Measurements from ENCODE around the gene TSPAN10. TPM values are rescaled to one million over a fixed set of nuclear protein-coding genes. Genes with fewer than 3 reads are reported as not detected.

TSPAN10 gene
- total and polyA plus RNA-seq, 2 of the 8 experiments (the other 6 are each of a cell fraction or from before 2014, with no cell fraction given), result 0.99 to 1.1 TPM

DNA sequence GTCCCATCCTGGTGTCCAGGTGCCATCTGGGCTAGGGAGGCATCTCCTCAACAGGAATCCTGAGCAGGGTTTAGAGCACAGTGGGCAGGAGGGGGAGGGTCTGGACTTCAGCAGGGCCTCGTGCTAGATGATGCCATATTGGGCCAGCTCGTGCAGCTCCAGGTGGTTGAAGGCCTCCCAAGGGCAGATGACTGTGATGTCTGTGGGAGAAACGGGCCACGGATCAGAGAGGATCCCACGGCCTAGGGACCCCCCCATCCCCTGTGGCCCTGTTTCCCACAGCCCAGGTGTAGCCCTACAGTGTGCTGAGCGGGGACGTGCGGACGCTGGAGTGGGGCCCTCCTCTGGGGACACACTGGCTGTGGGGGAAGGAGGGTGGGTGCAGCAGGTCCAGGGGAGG lies 14.0 kb downstream of the TSPAN10 start:
- DNase-seq (ENCODE audit: low read depth in 1 of 2, low spot score in 2 of 2), result no peak
- 86% methylated on average over 6 of the region's 9 CpGs; no CpG with 5 or more reads in 1 of the 2 experiments for WGBS, 2 experiments (ENCODE audit: extremely low coverage in 1 of 2, insufficient coverage in 1 of 2, insufficient read length in 1 of 2, insufficient replicate concordance in 2 of 2, low coverage in 1 of 2, low lambda C conversion rate in 2 of 2, missing lambda C conversion rate in 1 of 2)
- Histone ChIP-seq H3K4me3 (ENCODE audit: extremely low read depth in 1 of 4, insufficient read depth in 2 of 4, low read depth in 3 of 4, low read length in 4 of 4) (no peak overlapping the region), H3K23ac (ENCODE audit: insufficient read length) (no peak overlapping the region), H4K8ac (ENCODE audit: extremely low read depth, insufficient read depth, low read length) (peak overlapping the region; percentile 77), H3K23me2 (ENCODE audit: low read depth, low read length) (peaks cover 10% of the 10 kb centered on the region), H3K4me1 (replicated peaks in 1 of 4; ENCODE audit: control insufficient read depth in 3 of 4, insufficient read depth in 4 of 4, low read length in 3 of 4) (peaks cover 0 to 24% (median 8%) of the 10 kb centered on the region in 4 experiments; a peak in 6 of 7 replicates), H3K9ac (replicated peaks in 1 of 4; ENCODE audit: extremely low read depth in 1 of 4, low read depth in 3 of 4, low read length in 3 of 4) (no peak overlapping the region), H3K18ac (ENCODE audit: extremely low read depth, low read length) (no peak overlapping the region), H2BK15ac (ENCODE audit: low read length) (no peak overlapping the region), H3K4ac (replicated peaks; ENCODE audit: insufficient read length, low read depth, low read length) (no peak overlapping the region), H3K27ac (ENCODE audit: low read depth, low read length) (no peak overlapping the region), H3K79me2 (ENCODE audit: control insufficient read depth in 1 of 2, insufficient read depth in 2 of 2, low read length in 2 of 2) (no peaks in the 10 kb centered on the region), H4K91ac (replicated peaks; ENCODE audit: insufficient read length, low read length) (no peak overlapping the region), H2BK12ac (ENCODE audit: low read depth, low read length) (no peak overlapping the region), H3K14ac (ENCODE audit: insufficient read length) (no peak overlapping the region), H3K79me1 (ENCODE audit: low read depth, low read length) (peaks cover 3% of the 10 kb centered on the region; the same call in 1 of the 2 replicates), H3K4me2 (ENCODE audit: insufficient read depth in 1 of 2, low read depth in 2 of 2, low read length in 2 of 2) (no peak overlapping the region), H3K56ac (replicated peaks; ENCODE audit: insufficient read length, low read depth, low read length) (no peak overlapping the region), H2AFZ (ENCODE audit: low read length) (no peak overlapping the region), H2BK120ac (replicated peaks; ENCODE audit: low read depth, low read length) (no peak overlapping the region), H3K36me3 (ENCODE audit: control insufficient read depth in 2 of 4, insufficient read depth in 4 of 4, low read length in 3 of 4) (no peaks in the 10 kb centered on the region), H3K27me3 (replicated peaks in 1 of 4; ENCODE audit: control insufficient read depth in 3 of 4, extremely low read depth in 1 of 4, insufficient read depth in 3 of 4, low read length in 3 of 4) (peaks cover 2 to 15% (median 9%) of the 10 kb centered on the region in 4 experiments; a peak in 5 of 7 replicates), H4K5ac (ENCODE audit: insufficient read length, low read depth, low read length) (no peak overlapping the region), H3K9me3 (ENCODE audit: insufficient read depth in 2 of 2, low read depth in 1 of 2, low read length in 1 of 2) (no peaks in the 10 kb centered on the region), H2BK20ac (ENCODE audit: low read length) (no peak overlapping the region), H4K20me1 (replicated peaks in 1 of 2; ENCODE audit: control insufficient read depth in 1 of 2, insufficient read depth in 2 of 2, low read length in 2 of 2) (peaks cover 0 to 2% of the 10 kb centered on the region in 2 experiments), H2BK5ac (ENCODE audit: low read depth, low read length) (no peak overlapping the region), H2AK5ac (ENCODE audit: low read depth, low read length) (no peak overlapping the region)
- CTCF ChIA-PET (ENCODE audit: partially characterized antibody), result interaction anchor here (0.6 kb wide), 1 partner anchor 42 kb away, joined by 3 read pairs; no protein-coding TSS in a partner anchor
- POLR2A ChIA-PET (ENCODE audit: partially characterized antibody), result interaction anchor here (0.6 to 2.6 kb wide), 4 partner anchors 12 to 53 kb away, joined by 3 to 10 read pairs (median 5); partner anchors contain the start of genes NPLOC4 and TSPAN10
- FAIRE-seq, result no peak
- TF ChIP-seq EGR1 (IDR thresholded peaks at IDR 0.05; ENCODE audit: borderline replicate concordance, low read depth, low read length), result no peak
- TF ChIP-seq, protein P1, sequence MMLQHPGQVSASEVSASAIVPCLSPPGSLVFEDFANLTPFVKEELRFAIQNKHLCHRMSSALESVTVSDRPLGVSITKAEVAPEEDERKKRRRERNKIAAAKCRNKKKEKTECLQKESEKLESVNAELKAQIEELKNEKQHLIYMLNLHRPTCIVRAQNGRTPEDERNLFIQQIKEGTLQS (IDR thresholded peaks at IDR 0.05; ENCODE audit: insufficient read depth, low read depth, low read length), result no peak
- no peak for TF ChIP-seq TAF7 (optimal IDR thresholded peaks at IDR 0.05; ENCODE audit: borderline replicate concordance, low read depth, low read length)
- TF ChIP-seq ZNF274 (IDR thresholded peaks at IDR 0.05; ENCODE audit: borderline replicate concordance, extremely low read depth, low read length), result no peak
- TF ChIP-seq CTBP2 (IDR thresholded peaks at IDR 0.05; ENCODE audit: borderline replicate concordance, insufficient read depth, insufficient read length, low read length), result no peak
- no peak for TF ChIP-seq EP300 (IDR thresholded peaks at IDR 0.05; ENCODE audit: borderline replicate concordance in 1 of 2, low read depth in 2 of 2, low read length in 2 of 2)
- no peak for TF ChIP-seq HDAC2 (IDR thresholded peaks at IDR 0.05; ENCODE audit: borderline replicate concordance in 1 of 2, low read depth in 2 of 2, low read length in 2 of 2)
- no peak for TF ChIP-seq SP2 (IDR thresholded peaks at IDR 0.05; ENCODE audit: low read length)

All from H1 (cell line).